ENCODE data around the gene ARHGAP18. TPM values are rescaled to one million over a fixed set of nuclear protein-coding genes. Genes with fewer than 3 reads are reported as not detected.

The ARHGAP18 gene
- total and polyA plus RNA-seq, 2 of the 13 experiments (the other 11 are each of a cell fraction or from before 2014, with no cell fraction given) = 58.2 to 115 TPM

- TF ChIP-seq LRRFIP1 (CRISPR knock-in tag; conservative IDR thresholded peaks at IDR 0.05) = no peak
- no peak for TF ChIP-seq SOX6 (IDR thresholded peaks at IDR 0.05)
- TF ChIP-seq SOX6 (CRISPR knock-in tag; IDR thresholded peaks at IDR 0.05) = 0 out of 2 replicates have a peak, but pooled peaks have one; percentile 26
- TF ChIP-seq ZNF362 (CRISPR knock-in tag; IDR thresholded peaks at IDR 0.05; ENCODE audit: borderline replicate concordance) = no peak
- TF ChIP-seq RNF219 (CRISPR knock-in tag; IDR thresholded peaks at IDR 0.05) = no peak
- TF ChIP-seq ZNF331 (CRISPR knock-in tag; IDR thresholded peaks at IDR 0.05) = 0 out of 2 replicates have a peak, but pooled peaks have one; percentile 10
- no peak for TF ChIP-seq ZNF451 (CRISPR knock-in tag; IDR thresholded peaks at IDR 0.05)
- TF ChIP-seq CTCF (CRISPR knock-in tag; IDR thresholded peaks at IDR 0.05) = peak; percentile 42
- no peak for TF ChIP-seq ZNF562 (CRISPR knock-in tag; IDR thresholded peaks at IDR 0.05; ENCODE audit: borderline replicate concordance)
- TF ChIP-seq ZNF121 (CRISPR knock-in tag; IDR thresholded peaks at IDR 0.05) = 0 out of 2 replicates have a peak, but pooled peaks have one; percentile 24
- TF ChIP-seq IRX3 (CRISPR knock-in tag; IDR thresholded peaks at IDR 0.05; ENCODE audit: borderline replicate concordance, low read depth) = no peak
- peak; percentile 96 for TF ChIP-seq ZNF770 (CRISPR knock-in tag; IDR thresholded peaks at IDR 0.05)
- no peak for TF ChIP-seq JDP2 (CRISPR knock-in tag; IDR thresholded peaks at IDR 0.05; ENCODE audit: borderline replicate concordance)
- no peak for TF ChIP-seq ATM (IDR thresholded peaks at IDR 0.05; ENCODE audit: borderline replicate concordance)
- TF ChIP-seq GTF2F1 (IDR thresholded peaks at IDR 0.05; ENCODE audit: low read length) = no peak
These were observed 38.3 kb downstream of the ARHGAP18 start (continued) for GRCh38 chr6:129671442-129672340.
